Ovary (tissue), 9 donors: ENCODE data around the gene SPRYD4. TPM values are rescaled to one million over a fixed set of nuclear protein-coding genes. Genes with fewer than 3 reads are reported as not detected.
A peak's percentile ranks its signal among the peaks of the same experiment; 100 is the strongest.

Experiments
- DNase-seq, 5 donors: peaks; one replicate each; pipeline ENCODE4 v3.0.0-alpha.2; 2019 to 2020
- H3K27ac ChIP-seq, 2 donors: fragments of 200-600 bp; one replicate each; pipeline versions ENCODE4 v1.5.1 to v1.8.0; 2019 to 2022
- H3K27me3 ChIP-seq: fragments of 200-600 bp; one replicate; pipeline ENCODE4 v1.8.0; 2022
- H3K36me3 ChIP-seq: fragments of 200-600 bp; sonication (generic); one replicate; pipeline ENCODE4 v1.5.1; 2019
- H3K4me1 ChIP-seq: one replicate; pipeline ENCODE4 v1.8.1; 2013; ENCODE audit warnings: mild to moderate bottlenecking, moderate library complexity; ENCODE audit not compliant: insufficient read depth
- H3K4me3 ChIP-seq: fragments of 200-600 bp; sonication (generic); one replicate; pipeline ENCODE4 v1.5.1; 2017
- H3K9me3 ChIP-seq, 2 donors: fragments of 200-600 bp in 1 of 2; sonication (generic) in 1 of 2; one replicate each; pipeline versions ENCODE4 v1.5.1 to v1.8.1; 2013 to 2019; ENCODE audit warnings: mild to moderate bottlenecking in 1 of 2, moderate library complexity in 1 of 2
- EP300 ChIP-seq: sonication (generic); formaldehyde crosslinking; IDR thresholded peaks from one replicate; pipeline ENCODE4 v1.6.1; 2017; ENCODE audit warnings: antibody characterized with exemption
- POLR2A ChIP-seq: fragments of 450-650 bp; IDR thresholded peaks from one replicate; pipeline ENCODE4 v1.6.1; 2017; ENCODE audit warnings: antibody characterized with exemption, mild to moderate bottlenecking, moderate library complexity
- WGBS, 3 donors: extraction: QIAGEN DNeasy Blood & Tissue Kit in 1 of 3; methylation state at CpG; one replicate each; pipeline versions ENCODE4 v1.1.5 to v1.1.7; 2013 to 2017; 5-methylcytosine and 5-hydroxymethylcytosine counted together
- intact Hi-C, 4 donors: fragments of 100-400 bp; cut with DNase I; formaldehyde crosslinking; loops; one replicate each; pipeline versions ENCODE4 v1.11.0 to v1.15.1; 2022 to 2023
- polyA plus RNA-seq, 2 donors: library from polyadenylated mRNA; stranded (reverse); fragments of 200-250 nt in 1 of 2; fragments of 350-450 nt in 1 of 2; fragmentation: Illumina TruSeq in 1 of 2; extraction: RNeasy Lipid Tissue Mini Kit (QIAGEN cat#74804) in 1 of 2; gene quantifications; one replicate each; pipeline ENCODE4 v1.2.3, GENCODE V29; 2013 to 2014
- total RNA-seq, 7 donors: library from RNA; depleted of rRNA in 2 of 7; stranded (reverse); fragments of >200 nt in 2 of 7; fragmentation: NEBNext Ultra II Directional in 3 of 7; extraction: Animal tissue kit (Norgen Biotek cat#: 25700) in 3 of 7; gene quantifications; one replicate each; pipeline versions ENCODE4 v1.1.0 to v1.2.4, GENCODE V29; 2016 to 2023
- TF ChIP-seq, protein P1 (sequence below), 3 donors: fragments of 450-650 bp in 2 of 3; fragments of 200-600 bp in 1 of 3; IDR thresholded peaks; one replicate each; pipeline versions ENCODE4 v1.5.1 to v1.8.0; 2016 to 2022; ENCODE audit warnings: antibody characterized with exemption in 3 of 3, mild to moderate bottlenecking in 1 of 3
- donor health status: DM: no; HTN: no; CAD: no; lungs with moderate emphysema.
- donor health status: DM: no; HTN: no; CAD: no.
- donor health status: Bipolar disorder and iron deficiency.
- donor health status: DM: yes; HTN: yes; CAD: no.
- donor health status: DM: no; HTN: no; CAD: no.
- donor health status: DM: yes; HTN: yes; CAD: no.

The SPRYD4 gene
- total and polyA plus RNA-seq, 9 donors, result 1.4 to 4.1 (median 2.7) TPM

DNA sequence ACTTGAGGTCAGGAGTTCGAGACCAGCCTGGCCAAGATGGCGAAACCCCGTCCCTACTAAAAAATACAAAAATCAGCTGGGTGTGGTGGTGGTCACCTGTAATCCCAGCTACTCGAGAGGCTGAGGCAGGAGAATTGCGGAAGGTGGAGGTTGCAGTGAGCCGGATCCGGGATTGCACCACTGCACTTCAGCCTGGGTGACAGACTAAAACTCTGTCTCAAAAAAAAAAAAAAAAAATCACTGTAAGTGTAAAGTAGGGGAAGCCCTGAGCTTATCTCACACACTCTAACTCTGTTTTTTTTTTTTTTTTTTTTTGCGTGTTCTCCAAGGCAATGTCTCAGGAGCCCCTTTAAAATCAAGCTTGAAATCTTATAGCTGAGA, 52.8 kb downstream of the SPRYD4 start:
- H3K27me3 ChIP-seq, result no peaks in the 10 kb centered on the region
- TF ChIP-seq EP300 (no peak), POLR2A (no peak)
- TF ChIP-seq, protein P1, sequence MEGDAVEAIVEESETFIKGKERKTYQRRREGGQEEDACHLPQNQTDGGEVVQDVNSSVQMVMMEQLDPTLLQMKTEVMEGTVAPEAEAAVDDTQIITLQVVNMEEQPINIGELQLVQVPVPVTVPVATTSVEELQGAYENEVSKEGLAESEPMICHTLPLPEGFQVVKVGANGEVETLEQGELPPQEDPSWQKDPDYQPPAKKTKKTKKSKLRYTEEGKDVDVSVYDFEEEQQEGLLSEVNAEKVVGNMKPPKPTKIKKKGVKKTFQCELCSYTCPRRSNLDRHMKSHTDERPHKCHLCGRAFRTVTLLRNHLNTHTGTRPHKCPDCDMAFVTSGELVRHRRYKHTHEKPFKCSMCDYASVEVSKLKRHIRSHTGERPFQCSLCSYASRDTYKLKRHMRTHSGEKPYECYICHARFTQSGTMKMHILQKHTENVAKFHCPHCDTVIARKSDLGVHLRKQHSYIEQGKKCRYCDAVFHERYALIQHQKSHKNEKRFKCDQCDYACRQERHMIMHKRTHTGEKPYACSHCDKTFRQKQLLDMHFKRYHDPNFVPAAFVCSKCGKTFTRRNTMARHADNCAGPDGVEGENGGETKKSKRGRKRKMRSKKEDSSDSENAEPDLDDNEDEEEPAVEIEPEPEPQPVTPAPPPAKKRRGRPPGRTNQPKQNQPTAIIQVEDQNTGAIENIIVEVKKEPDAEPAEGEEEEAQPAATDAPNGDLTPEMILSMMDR (IDR thresholded peaks at IDR 0.05), result no peak
- DNase-seq, result peak in 1 of 5 donors; percentile 41
- peaks cover 3% of the 10 kb centered on the region for H3K4me1 ChIP-seq
- peak overlapping the region; percentile 54 to 84 for H3K27ac ChIP-seq
- WGBS, 3 donors, result 25 to 28% (median 27%) methylated on average over 8 of the region's 8 CpGs
- no peaks in the 10 kb centered on the region for H3K36me3 ChIP-seq
- intact Hi-C loops, result loop anchor here in 1 of 4 donors (5.0 kb wide), 1 partner anchor 111 kb away; the partner anchor contains the start of gene BAZ2A
- H3K9me3 ChIP-seq, result no peaks in the 10 kb centered on the region
- peak overlapping the region; percentile 50 for H3K4me3 ChIP-seq

DNA sequence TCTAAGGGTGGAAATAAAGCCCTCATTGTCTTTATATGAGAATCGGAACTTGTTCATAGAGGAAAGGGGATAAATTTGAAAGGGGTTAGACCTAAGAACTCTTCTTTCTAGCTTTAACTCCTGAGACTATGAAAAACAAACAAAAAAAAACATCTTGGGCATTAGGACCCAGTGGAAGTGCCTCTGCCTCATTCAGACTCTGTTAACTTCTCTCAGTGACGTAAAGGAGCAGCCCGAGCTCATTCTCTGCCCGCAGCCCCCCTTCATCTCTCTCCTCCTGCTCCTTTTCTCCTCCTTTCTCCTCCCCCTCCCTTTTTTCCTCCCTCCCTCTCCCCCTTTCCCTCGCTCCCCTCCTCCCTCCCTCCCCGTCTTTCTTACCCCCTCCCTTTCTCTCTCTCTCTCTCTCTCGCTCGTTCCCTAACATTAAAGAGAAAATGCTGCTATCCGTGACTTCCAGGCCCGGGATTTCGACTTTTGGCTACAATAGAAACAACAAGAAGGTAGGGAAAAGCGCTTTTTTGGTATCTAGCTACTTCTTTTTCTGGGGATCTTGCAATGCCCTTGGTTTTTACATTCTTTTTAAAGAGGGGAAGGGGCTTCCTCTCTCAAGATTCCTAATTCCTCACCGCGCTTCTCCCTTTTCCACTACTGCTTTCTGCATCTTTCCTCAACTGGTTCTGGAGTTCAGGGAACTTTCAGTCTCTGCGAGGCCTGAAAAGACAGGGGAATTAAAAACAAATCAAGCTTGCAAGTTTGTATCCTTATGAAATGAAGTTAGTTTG, 53.4 kb downstream of the SPRYD4 start, which contains the start of gene RBMS2:
Gene RBMS2 (plus strand): TSS at position 231 of the 782 bp plus-strand sequence. CDS start 204 bp downstream, at position 435.
- H3K4me1 ChIP-seq, result peaks cover 5% of the 10 kb centered on the region
- H3K9me3 ChIP-seq, result no peaks in the 10 kb centered on the region
- 0 to 1% (median 1%) methylated on average over 15 of the region's 15 CpGs for WGBS, 3 donors
- peak within 1 kb of the TSS; percentile 50 for H3K4me3 ChIP-seq
- TF ChIP-seq, protein P1 (IDR thresholded peaks at IDR 0.05), result no peak
- TF ChIP-seq POLR2A, result peak; percentile 15
- TF ChIP-seq EP300, result no peak
- DNase-seq, result peak; percentile 81 to 92 (median 84)
- peak within 1 kb of the TSS; percentile 54 to 84 for H3K27ac ChIP-seq
- H3K27me3 ChIP-seq, result no peaks in the 10 kb centered on the region
- no peaks in the 10 kb centered on the region for H3K36me3 ChIP-seq
- intact Hi-C loops, result loop anchor here in 1 of 4 donors (5.0 kb wide), 1 partner anchor 111 kb away; the partner anchor contains the start of gene BAZ2A

DNA sequence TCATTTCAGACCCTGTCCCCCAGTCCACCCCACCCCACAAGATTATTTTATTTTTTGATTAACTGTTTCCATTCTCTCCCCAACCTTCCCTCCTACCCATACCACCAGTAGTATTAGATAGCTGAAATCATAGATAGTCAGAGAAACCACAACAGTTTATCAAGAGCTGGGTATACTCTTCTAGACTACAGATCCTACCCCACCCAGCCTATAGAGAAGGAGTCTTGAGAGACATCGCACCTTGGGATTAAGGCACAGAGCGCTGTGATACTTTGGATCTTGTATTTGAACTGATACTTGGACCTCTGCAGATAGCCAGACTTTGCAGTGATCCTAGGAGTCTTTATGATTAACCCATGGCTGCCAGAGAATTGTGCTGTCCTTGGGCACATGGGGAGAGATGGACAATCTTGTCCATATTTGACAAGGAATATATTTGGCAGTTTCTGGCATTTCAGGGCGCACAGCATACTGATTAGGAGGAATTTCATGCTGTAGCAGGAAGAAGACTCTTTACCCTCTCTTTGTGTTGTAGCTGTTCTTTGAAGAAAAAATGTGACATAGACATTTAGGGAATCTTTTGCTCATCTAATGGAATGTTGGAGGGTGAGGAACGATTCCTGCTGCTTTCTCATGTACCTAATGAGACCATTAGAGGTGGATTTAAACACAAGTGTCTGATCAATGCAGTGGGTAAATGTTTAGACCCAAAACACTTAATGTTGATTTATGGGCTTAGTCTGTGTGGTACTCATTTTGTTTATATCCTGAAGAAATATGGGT, 54.2 kb downstream of the SPRYD4 start:
- Histone ChIP-seq H3K36me3 (no peaks in the 10 kb centered on the region), H3K4me3 (peak overlapping the region; percentile 50), H3K27ac (peak overlapping the region; percentile 26 to 84), H3K4me1 (peaks cover 6% of the 10 kb centered on the region), H3K27me3 (no peaks in the 10 kb centered on the region), H3K9me3 (no peaks in the 10 kb centered on the region)
- intact Hi-C loops, result loop anchor here in 1 of 4 donors (5.0 kb wide), 1 partner anchor 110 kb away; the partner anchor contains the start of gene BAZ2A
- DNase-seq, result no peak
- TF ChIP-seq POLR2A (no peak), EP300 (no peak)
- TF ChIP-seq, protein P1 (IDR thresholded peaks at IDR 0.05), result no peak
- 1 to 3% (median 2%) methylated on average over 4 of the region's 4 CpGs for WGBS, 3 donors

DNA sequence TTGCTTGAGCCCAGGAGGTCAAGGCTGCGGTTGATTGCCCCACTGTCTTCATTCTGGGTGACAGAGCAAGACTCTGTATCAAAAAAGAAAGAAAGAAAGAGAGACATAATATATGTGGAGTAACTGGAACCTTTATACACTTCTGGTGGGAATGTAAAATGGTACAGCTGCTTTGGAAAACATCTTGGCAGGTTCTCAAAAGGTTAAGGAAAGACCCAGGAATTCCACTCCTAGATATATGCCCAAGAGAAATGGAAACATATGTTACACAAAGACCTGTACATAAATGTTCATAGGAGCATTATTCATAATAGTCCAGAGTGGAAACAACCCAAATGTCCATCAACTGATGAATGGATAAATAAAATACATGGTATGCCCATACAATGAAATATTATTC, 60.5 kb downstream of the SPRYD4 start:
- TF ChIP-seq, protein P1 (IDR thresholded peaks at IDR 0.05), result no peak
- TF ChIP-seq POLR2A (no peak), EP300 (no peak)
- H3K27ac ChIP-seq, result no peak overlapping the region
- intact Hi-C loops, result no loop called here
- H3K36me3 ChIP-seq, result no peaks in the 10 kb centered on the region
- H3K9me3 ChIP-seq, result no peaks in the 10 kb centered on the region
- H3K4me3 ChIP-seq, result no peak overlapping the region
- WGBS, 3 donors, result 75 to 83% (median 83%) methylated on average over 1 of the region's 1 CpG
- H3K4me1 ChIP-seq, result peaks cover 6% of the 10 kb centered on the region
- DNase-seq, result no peak
- no peaks in the 10 kb centered on the region for H3K27me3 ChIP-seq
